Upper lobe of left lung (tissue), 6 donors: ENCODE data around the gene SPRR1A. TPM values are rescaled to one million over a fixed set of nuclear protein-coding genes. Genes with fewer than 3 reads are reported as not detected.

Experiments
- ATAC-seq, 2 donors: fragments of 200-7000 bp; cut with Tn5 transposase; one replicate each; pipeline ENCODE4 v1.9.1; 2022; ENCODE audit warnings: mild to moderate bottlenecking in 2 of 2, moderate library complexity in 2 of 2; ENCODE audit not compliant: low FRiP score in 2 of 2
- DNase-seq, 2 donors: peaks; one replicate each; pipeline ENCODE4 v3.0.0-alpha.2; 2019 to 2020
- H3K27ac ChIP-seq, 4 donors: fragments of 200-600 bp; sonication (generic); one replicate each; pipeline ENCODE4 v1.5.1; 2016 to 2019
- H3K27me3 ChIP-seq, 4 donors: fragments of 200-600 bp; sonication (generic); one replicate each; pipeline ENCODE4 v1.5.1; 2017 to 2019
- H3K36me3 ChIP-seq, 4 donors: fragments of 200-600 bp; sonication (generic); one replicate each; pipeline ENCODE4 v1.5.1; 2016 to 2019
- H3K4me1 ChIP-seq, 4 donors: fragments of 200-600 bp; sonication (generic); one replicate each; pipeline ENCODE4 v1.5.1; 2018 to 2019
- H3K4me3 ChIP-seq, 4 donors: fragments of 200-600 bp; sonication (generic); one replicate each; pipeline ENCODE4 v1.5.1; 2017 to 2019; ENCODE audit warnings: mild to moderate bottlenecking in 2 of 4, moderate library complexity in 1 of 4
- H3K9me3 ChIP-seq, 4 donors: fragments of 200-600 bp; sonication (generic); one replicate each; pipeline ENCODE4 v1.5.1; 2018 to 2019
- CTCF ChIP-seq, 6 experiments: fragments of 450-650 bp in 4 of 6; fragments of 200-600 bp in 2 of 6; sonication (generic) in 2 of 6; IDR thresholded peaks; one replicate each; pipeline ENCODE4 v1.5.1; 2016 to 2019; ENCODE audit warnings: antibody characterized with exemption in 6 of 6
- EP300 ChIP-seq, 4 donors: sonication (generic); formaldehyde crosslinking; IDR thresholded peaks; one replicate each; pipeline ENCODE4 v1.5.1; 2017; ENCODE audit warnings: antibody characterized with exemption in 4 of 4, control low read depth in 2 of 4
- POLR2A ChIP-seq, 4 donors: fragments of 450-650 bp; IDR thresholded peaks; one replicate each; pipeline ENCODE4 v1.5.1; 2016 to 2017; ENCODE audit warnings: antibody characterized with exemption in 4 of 4, mild to moderate bottlenecking in 2 of 4
- POLR2AphosphoS5 ChIP-seq, 2 donors: sonication (generic); formaldehyde crosslinking; IDR thresholded peaks; one replicate each; pipeline ENCODE4 v1.5.1; 2017; ENCODE audit warnings: antibody characterized with exemption in 2 of 2
- WGBS, 2 donors: methylation state at CpG; one replicate each; pipeline ENCODE4 v1.1.5; 2017 to 2018; 5-methylcytosine and 5-hydroxymethylcytosine counted together
- total RNA-seq, 6 donors: library from RNA; depleted of rRNA in 4 of 6; stranded (reverse); fragments of >200 nt in 4 of 6; gene quantifications; one replicate each; pipeline versions ENCODE4 v1.1.0 to v1.2.1, GENCODE V29; 2016 to 2021
- donor health status: DM: no; HTN: no; CAD: no; lungs with moderate emphysema.
- donor health status: DM: no; HTN: yes; CAD: no; lungs with severe emphysema.

Gene SPRR1A
- total RNA-seq, 6 donors from 2014 or later: not detected

GRCh38 chr1:152946651-152947256 is 37.1 kb upstream of the SPRR1A start, which contains the start of gene SPRR5:
SPRR5 (plus strand) TSS chr1:152947206; CDS start chr1:152948555, 1,349 bp downstream.
- no peak for TF ChIP-seq EP300 (IDR thresholded peaks at IDR 0.05)
- no peak for TF ChIP-seq POLR2AphosphoS5 (IDR thresholded peaks at IDR 0.05)
- TF ChIP-seq POLR2A (IDR thresholded peaks at IDR 0.05): no peak
- no peak for TF ChIP-seq CTCF (IDR thresholded peaks at IDR 0.05)
- Histone ChIP-seq H3K36me3 (no peaks in the 10 kb centered on the region), H3K9me3 (no peaks in the 10 kb centered on the region), H3K4me1 (no peaks in the 10 kb centered on the region), H3K4me3 (no peak within 1 kb of the TSS), H3K27me3 (no peaks in the 10 kb centered on the region), H3K27ac (no peak within 1 kb of the TSS)
- DNase-seq (no peak), ATAC-seq (no peak)
- WGBS, 2 donors: 73 to 83% methylated on average over 3 to 4 of the region's 4 CpGs

DNA sequence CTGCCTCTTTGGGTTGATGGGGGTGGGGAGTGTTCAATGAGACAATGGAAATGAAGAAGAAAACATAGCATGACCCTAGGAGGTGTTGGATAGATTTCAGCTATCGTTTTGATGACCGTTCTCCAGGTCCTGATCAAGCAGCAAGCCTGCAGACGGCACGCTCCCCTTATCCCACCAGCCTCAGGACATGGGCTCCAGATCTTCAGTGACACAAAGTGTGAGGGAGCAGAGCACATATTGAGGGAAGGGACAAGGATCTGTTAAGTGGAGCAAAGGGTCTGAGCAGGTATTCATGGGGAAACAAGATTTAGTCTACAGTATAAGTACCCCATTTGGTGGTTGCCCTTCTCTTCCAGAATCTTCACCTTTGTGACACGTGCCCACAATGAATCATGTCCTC is 32.2 kb upstream of the SPRR1A start:
- Histone ChIP-seq H3K27ac (no peak overlapping the region), H3K27me3 (no peaks in the 10 kb centered on the region), H3K4me1 (no peaks in the 10 kb centered on the region), H3K9me3 (no peaks in the 10 kb centered on the region), H3K36me3 (no peaks in the 10 kb centered on the region), H3K4me3 (no peak overlapping the region)
- no peak for DNase-seq
- TF ChIP-seq CTCF (IDR thresholded peaks at IDR 0.05): no peak
- TF ChIP-seq POLR2AphosphoS5 (IDR thresholded peaks at IDR 0.05): no peak
- no peak for ATAC-seq
- 72 to 87% methylated on average over 5 of the region's 5 CpGs for WGBS, 2 donors

DNA sequence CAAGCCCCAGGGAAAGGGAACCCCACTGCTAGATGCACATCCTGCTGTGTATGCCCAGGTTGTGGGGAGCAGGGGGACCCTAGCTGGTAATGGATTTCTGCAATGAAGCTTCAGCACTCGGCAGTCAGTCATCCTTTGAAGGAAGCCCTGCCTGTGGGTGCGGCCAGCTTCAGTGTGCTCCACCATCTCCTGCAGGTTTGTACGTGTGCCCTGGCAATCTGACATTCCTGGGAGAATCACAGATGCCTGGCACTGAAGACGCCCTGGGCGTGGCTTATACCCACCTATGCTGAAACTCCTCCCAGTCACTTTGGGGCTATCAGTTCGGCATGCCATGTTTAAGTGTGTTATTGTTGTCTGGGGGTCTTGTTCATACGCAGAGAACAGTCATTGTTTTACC is 30.1 kb upstream of the SPRR1A start:
- Histone ChIP-seq H3K27ac (no peak overlapping the region), H3K9me3 (no peaks in the 10 kb centered on the region), H3K4me1 (no peaks in the 10 kb centered on the region), H3K4me3 (no peak overlapping the region), H3K36me3 (no peaks in the 10 kb centered on the region), H3K27me3 (no peaks in the 10 kb centered on the region)
- DNase-seq: no peak
- WGBS, 2 donors: 75 to 84% methylated on average over 3 to 7 of the region's 7 CpGs
- TF ChIP-seq EP300 (IDR thresholded peaks at IDR 0.05) (no peak), POLR2AphosphoS5 (IDR thresholded peaks at IDR 0.05) (no peak), CTCF (IDR thresholded peaks at IDR 0.05) (no peak), POLR2A (IDR thresholded peaks at IDR 0.05) (no peak)
- ATAC-seq: no peak

DNA sequence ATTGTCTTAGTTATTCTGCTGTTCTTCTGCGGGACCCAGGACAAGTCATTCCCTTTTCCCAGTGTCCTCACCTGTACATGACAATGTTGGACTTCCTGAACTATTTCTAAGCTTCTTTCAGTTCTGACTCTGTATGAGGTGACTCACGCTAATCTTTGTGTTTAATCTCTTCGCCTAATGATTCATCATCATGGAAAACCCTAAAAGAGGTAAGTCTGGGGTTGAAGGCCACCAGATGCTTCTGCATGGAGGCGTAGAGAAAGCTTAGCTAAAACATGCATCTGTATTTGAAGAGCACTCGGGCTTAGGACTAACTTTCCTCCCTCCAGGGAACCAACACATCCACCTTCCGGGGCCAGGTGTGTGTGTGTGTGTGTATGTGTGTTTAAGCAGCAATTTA is 29.4 kb upstream of the SPRR1A start:
- no peak for DNase-seq
- Histone ChIP-seq H3K4me3 (no peak overlapping the region), H3K27ac (no peak overlapping the region), H3K4me1 (no peaks in the 10 kb centered on the region), H3K9me3 (no peaks in the 10 kb centered on the region), H3K27me3 (no peaks in the 10 kb centered on the region), H3K36me3 (no peaks in the 10 kb centered on the region)
- ATAC-seq: no peak
- no peak for TF ChIP-seq POLR2AphosphoS5 (IDR thresholded peaks at IDR 0.05)
- TF ChIP-seq POLR2A (IDR thresholded peaks at IDR 0.05): no peak
- TF ChIP-seq CTCF (IDR thresholded peaks at IDR 0.05): no peak
- TF ChIP-seq EP300 (IDR thresholded peaks at IDR 0.05): no peak
- WGBS, 2 donors: 87 to 88% methylated on average over 6 of the region's 6 CpGs

DNA sequence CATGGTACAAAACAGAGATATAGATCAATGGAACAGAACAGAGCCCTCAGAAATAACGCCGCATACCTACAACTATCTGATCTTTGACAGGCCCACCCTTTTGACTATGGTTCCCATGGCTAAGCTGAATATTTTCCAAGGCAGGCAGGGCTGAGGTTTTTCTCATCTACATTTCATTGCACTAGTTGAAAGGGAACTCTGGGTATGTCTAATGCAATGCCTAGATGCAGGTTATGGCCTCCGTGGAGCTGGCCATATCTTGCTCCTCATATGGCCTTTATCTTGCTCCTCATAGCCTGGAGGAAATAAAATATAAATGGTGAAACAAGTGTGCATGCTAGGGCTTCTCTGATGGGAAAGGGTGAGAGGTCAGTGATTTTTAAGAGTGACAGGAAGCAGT is 26.3 kb upstream of the SPRR1A start:
- no peak for ATAC-seq

More for the DNA sequence above, 26.3 kb upstream of the SPRR1A start:
- Histone ChIP-seq H3K4me1 (no peaks in the 10 kb centered on the region), H3K9me3 (no peaks in the 10 kb centered on the region), H3K27me3 (no peaks in the 10 kb centered on the region), H3K4me3 (no peak overlapping the region), H3K36me3 (no peaks in the 10 kb centered on the region), H3K27ac (no peak overlapping the region)
- 77 to 85% methylated on average over 3 of the region's 3 CpGs for WGBS, 2 donors
- no peak for DNase-seq
- TF ChIP-seq POLR2A (IDR thresholded peaks at IDR 0.05) (no peak), EP300 (IDR thresholded peaks at IDR 0.05) (no peak), CTCF (IDR thresholded peaks at IDR 0.05) (no peak), POLR2AphosphoS5 (IDR thresholded peaks at IDR 0.05) (no peak)
